Breast epithelium (tissue), 4 donors: ENCODE data around the gene ZNF213. TPM values are rescaled to one million over a fixed set of nuclear protein-coding genes. Genes with fewer than 3 reads are reported as not detected.

Source experiments
- DNase-seq, 2 donors: peaks; one replicate each; pipeline ENCODE4 v3.0.0-alpha.2; 2019; ENCODE audit warnings: low spot score in 2 of 2
- H3K27ac ChIP-seq, 2 donors: fragments of 200-600 bp; sonication (generic) in 1 of 2; one replicate each; pipeline ENCODE4 v1.5.1; 2016 to 2019; ENCODE audit warnings: mild to moderate bottlenecking in 1 of 2
- H3K27me3 ChIP-seq, 2 donors: fragments of 200-600 bp; sonication (generic) in 1 of 2; one replicate each; pipeline versions ENCODE4 v1.5.1 to v1.6.0; 2017 to 2019; ENCODE audit warnings: control low read depth in 1 of 2, mild to moderate bottlenecking in 1 of 2
- H3K36me3 ChIP-seq: fragments of 200-600 bp; one replicate; pipeline ENCODE4 v1.5.1; 2019
- H3K4me1 ChIP-seq, 2 donors: fragments of 200-600 bp; sonication (generic); one replicate each; pipeline ENCODE4 v1.5.1; 2016 to 2019; ENCODE audit warnings: control low read depth in 1 of 2
- H3K4me3 ChIP-seq, 3 donors: fragments of 200-600 bp; sonication (generic); 1 replicate in 2 of 3; 2 replicates in 1 of 3; pipeline ENCODE4 v1.5.1; 2016 to 2019; ENCODE audit warnings: mild to moderate bottlenecking in 3 of 3, moderate library complexity in 2 of 3
- H3K9me3 ChIP-seq, 2 donors: fragments of 200-600 bp; sonication (generic) in 1 of 2; one replicate each; pipeline ENCODE4 v1.5.1; 2016 to 2019; ENCODE audit warnings: control low read depth in 1 of 2
- POLR2A ChIP-seq: fragments of 450-650 bp; IDR thresholded peaks from one replicate; pipeline ENCODE4 v1.6.1; 2016; ENCODE audit warnings: antibody characterized with exemption, mild to moderate bottlenecking, moderate library complexity
- POLR2AphosphoS5 ChIP-seq, 3 donors: sonication (generic); formaldehyde crosslinking; IDR thresholded peaks; one replicate each; pipeline ENCODE4 v1.6.1; 2017; ENCODE audit warnings: antibody characterized with exemption in 3 of 3
- intact Hi-C: fragments of 100-400 bp; cut with DNase I; formaldehyde crosslinking; loops from one replicate; pipeline ENCODE4 v1.15.1; 2023; ENCODE audit warnings: low total_unique reads
- total RNA-seq, 3 donors: library from RNA; depleted of rRNA; stranded (reverse); fragments of >200 nt; gene quantifications; one replicate each; pipeline ENCODE4 v1.1.0, GENCODE V29; 2016
- TF ChIP-seq, protein P1 (sequence below), 3 donors: fragments of 450-650 bp; IDR thresholded peaks; one replicate each; pipeline ENCODE4 v1.5.1; 2016 to 2017; ENCODE audit warnings: antibody characterized with exemption in 3 of 3, mild to moderate bottlenecking in 3 of 3, moderate library complexity in 3 of 3

ZNF213 gene
- total RNA-seq, 3 donors from 2014 or later = 4.0 to 5.6 (median 5.6) TPM

DNA sequence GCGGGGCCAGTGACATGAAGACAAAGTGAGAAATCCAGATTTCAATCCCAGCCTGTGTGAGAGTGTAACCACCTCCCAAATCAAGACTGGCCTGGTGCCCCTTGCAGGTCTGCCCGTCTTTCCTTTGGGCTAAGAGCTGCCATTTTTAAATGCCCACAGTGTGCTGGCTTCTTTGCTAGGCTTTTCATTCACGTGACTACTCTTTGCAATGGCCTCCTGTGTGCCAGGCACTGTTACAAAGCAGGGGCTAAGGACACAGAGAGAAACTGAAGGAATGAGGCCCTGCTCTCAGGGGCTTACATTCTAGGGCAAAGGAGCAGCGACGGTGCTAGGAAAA is 35.5 kb upstream of the ZNF213 start:
- H3K4me1 ChIP-seq = no peaks in the 10 kb centered on the region
- intact Hi-C loops = no loop called here
- DNase-seq = no peak
- H3K27ac ChIP-seq = no peak overlapping the region
- no peaks in the 10 kb centered on the region for H3K9me3 ChIP-seq
- no peak for TF ChIP-seq POLR2A
- no peak for TF ChIP-seq POLR2AphosphoS5 (IDR thresholded peaks at IDR 0.05)
- TF ChIP-seq, protein P1, sequence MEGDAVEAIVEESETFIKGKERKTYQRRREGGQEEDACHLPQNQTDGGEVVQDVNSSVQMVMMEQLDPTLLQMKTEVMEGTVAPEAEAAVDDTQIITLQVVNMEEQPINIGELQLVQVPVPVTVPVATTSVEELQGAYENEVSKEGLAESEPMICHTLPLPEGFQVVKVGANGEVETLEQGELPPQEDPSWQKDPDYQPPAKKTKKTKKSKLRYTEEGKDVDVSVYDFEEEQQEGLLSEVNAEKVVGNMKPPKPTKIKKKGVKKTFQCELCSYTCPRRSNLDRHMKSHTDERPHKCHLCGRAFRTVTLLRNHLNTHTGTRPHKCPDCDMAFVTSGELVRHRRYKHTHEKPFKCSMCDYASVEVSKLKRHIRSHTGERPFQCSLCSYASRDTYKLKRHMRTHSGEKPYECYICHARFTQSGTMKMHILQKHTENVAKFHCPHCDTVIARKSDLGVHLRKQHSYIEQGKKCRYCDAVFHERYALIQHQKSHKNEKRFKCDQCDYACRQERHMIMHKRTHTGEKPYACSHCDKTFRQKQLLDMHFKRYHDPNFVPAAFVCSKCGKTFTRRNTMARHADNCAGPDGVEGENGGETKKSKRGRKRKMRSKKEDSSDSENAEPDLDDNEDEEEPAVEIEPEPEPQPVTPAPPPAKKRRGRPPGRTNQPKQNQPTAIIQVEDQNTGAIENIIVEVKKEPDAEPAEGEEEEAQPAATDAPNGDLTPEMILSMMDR (IDR thresholded peaks at IDR 0.05) = no peak
- no peak overlapping the region for H3K4me3 ChIP-seq
- no peaks in the 10 kb centered on the region for H3K36me3 ChIP-seq
- no peaks in the 10 kb centered on the region for H3K27me3 ChIP-seq

DNA sequence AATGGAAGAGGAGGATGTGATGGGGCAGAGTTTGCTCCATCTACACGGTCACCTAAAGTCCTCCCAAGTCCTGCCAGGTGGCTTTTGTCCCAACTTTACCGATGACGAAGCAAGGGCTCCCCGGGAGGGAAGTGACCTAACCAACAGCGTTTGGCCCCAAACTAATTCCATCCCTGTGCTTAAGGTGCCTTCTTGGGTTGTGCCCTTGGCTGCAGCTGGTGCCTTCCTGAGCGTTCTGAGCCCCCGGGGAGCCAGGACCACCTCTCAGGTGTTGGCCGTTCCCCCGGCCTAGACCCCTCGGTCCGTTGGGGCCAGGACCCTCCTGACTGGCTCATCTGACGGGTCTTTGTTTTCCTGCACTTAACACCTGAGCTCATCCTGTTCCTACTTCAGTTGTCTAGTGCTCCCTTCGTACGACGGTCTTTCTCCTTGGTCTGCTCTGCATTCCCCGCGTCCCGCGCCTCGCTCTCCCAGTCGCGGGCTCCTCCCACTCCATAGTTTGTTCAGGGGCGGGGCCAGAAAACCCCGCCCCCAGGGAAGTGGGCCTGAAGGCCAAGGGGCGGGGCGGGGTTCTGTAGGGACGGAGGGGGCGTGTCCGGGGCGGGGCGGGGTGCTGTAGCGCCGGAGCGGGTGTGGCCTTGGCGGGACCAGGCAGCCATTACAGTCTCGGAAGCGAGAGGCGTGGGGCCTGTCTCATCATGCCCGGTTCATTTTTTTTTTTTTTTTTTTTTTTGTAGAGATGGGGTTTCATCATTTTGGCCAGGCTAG is 34.9 kb upstream of the ZNF213 start:
- Histone ChIP-seq H3K27me3 (no peaks in the 10 kb centered on the region), H3K9me3 (no peaks in the 10 kb centered on the region), H3K36me3 (no peaks in the 10 kb centered on the region), H3K4me3 (peak overlapping the region in 2 of 3 donors; percentile 33 to 35), H3K27ac (no peak overlapping the region), H3K4me1 (no peaks in the 10 kb centered on the region)
- intact Hi-C loops = no loop called here
- TF ChIP-seq POLR2A = no peak
- TF ChIP-seq, protein P1 (IDR thresholded peaks at IDR 0.05) = no peak
- TF ChIP-seq POLR2AphosphoS5 (IDR thresholded peaks at IDR 0.05) = no peak
- DNase-seq = peak; percentile 89 to 94

DNA sequence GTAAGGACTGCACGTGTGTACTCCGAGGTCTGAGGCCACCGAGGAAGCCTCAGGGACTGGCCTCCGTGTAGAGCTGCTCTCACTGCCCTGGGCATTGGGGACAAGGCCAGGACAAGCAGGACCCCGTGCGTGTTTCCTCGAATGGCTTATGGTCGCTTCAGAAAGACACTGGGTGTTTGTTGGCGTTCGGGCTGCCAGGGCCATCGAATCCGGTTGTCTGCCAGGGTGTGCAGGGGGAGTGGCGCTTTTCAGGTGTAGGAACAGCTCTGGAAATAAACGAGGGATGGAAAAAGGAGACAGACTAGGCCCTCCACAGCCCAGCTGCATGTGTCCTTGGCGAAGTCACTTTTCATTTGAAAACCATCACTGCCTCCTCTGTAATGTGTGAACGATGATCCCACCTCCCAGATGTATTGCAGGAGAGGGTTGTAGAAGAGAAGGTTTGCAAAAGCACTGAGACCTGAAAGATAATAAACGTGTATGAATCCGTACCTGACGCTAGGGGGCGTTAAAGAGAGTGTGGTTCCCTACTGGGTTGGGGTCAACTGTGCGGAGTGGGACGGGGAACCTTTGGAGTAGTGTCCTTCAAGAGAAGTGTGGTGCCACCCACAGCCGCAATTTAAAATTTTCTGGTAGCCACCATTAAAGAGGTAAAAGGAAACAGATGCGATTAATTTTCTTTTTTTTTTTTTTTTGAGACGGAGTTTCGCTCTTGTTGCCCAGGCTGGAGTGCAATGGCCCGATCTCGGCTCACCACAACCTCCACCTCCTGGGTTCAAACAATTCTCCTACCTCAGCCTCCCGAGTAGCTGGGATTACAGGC is 33.6 kb upstream of the ZNF213 start:
- no peak for DNase-seq
- H3K4me3 ChIP-seq = no peak overlapping the region
- no peaks in the 10 kb centered on the region for H3K36me3 ChIP-seq
- intact Hi-C loops = no loop called here
- TF ChIP-seq, protein P1 (IDR thresholded peaks at IDR 0.05) = peak in 1 of 3 donors; percentile 23
- no peak for TF ChIP-seq POLR2AphosphoS5 (IDR thresholded peaks at IDR 0.05)
- H3K27me3 ChIP-seq = no peaks in the 10 kb centered on the region
- H3K4me1 ChIP-seq = no peaks in the 10 kb centered on the region
- H3K27ac ChIP-seq = peak overlapping the region in 1 of 2 donors; percentile 34
- H3K9me3 ChIP-seq = no peaks in the 10 kb centered on the region

DNA sequence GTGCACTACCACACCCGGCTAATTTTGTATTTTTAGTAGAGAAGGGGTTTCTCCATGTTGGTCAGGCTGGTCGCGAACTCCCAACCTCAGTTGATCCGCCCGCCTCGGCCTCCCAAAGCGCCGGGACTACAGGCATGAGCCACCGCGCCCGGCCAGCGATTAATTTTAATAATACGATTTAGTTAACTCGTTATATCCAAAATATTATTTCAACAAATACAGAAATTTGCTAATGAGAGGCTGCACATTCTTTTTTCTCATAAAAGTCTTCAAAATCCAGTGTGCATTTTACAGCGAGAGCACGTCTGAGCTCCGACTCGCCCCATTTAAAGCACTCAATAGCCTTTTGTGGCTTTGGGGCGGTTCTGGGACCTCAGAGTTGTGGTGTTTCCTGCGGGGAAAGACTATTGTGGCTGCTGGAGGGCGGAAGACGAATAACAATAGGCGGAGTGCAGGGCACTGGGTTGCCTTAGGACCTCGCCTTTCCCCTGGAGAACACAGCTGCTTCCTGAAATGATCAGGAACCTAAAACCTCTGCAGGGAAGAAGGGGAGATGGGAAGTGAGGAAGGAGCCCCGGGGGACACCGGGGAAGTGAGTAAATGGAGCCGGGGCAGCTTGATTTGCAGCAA is 32.9 kb upstream of the ZNF213 start:
- H3K27me3 ChIP-seq = no peaks in the 10 kb centered on the region
- H3K9me3 ChIP-seq = no peaks in the 10 kb centered on the region
- peak overlapping the region in 1 of 2 donors; percentile 34 for H3K27ac ChIP-seq
- no peaks in the 10 kb centered on the region for H3K36me3 ChIP-seq
- intact Hi-C loops = no loop called here
- no peak overlapping the region for H3K4me3 ChIP-seq
- no peak for DNase-seq
- TF ChIP-seq POLR2A = no peak
- TF ChIP-seq, protein P1 (IDR thresholded peaks at IDR 0.05) = no peak
- peak in 1 of 3 donors; percentile 60 for TF ChIP-seq POLR2AphosphoS5 (IDR thresholded peaks at IDR 0.05)
- H3K4me1 ChIP-seq = no peaks in the 10 kb centered on the region
